A673 (cell line): Measurements from ENCODE around the gene GABRD.

Source experiments
- EZH2 ChIP-seq: fragments of 200-600 bp; sonication (generic); IDR thresholded peaks from 2 replicates; pipeline ENCODE4 v1.6.1; 2017; ENCODE audit warnings: borderline replicate concordance, low read depth, mild to moderate bottlenecking, mixed read lengths, antibody characterized with exemption, low read length; ENCODE audit not compliant: poor library complexity, severe bottlenecking
- TF ChIP-seq, protein P1 (sequence below): fragments of 300-800, 200-600 bp; sonication (generic); conservative IDR thresholded peaks from 2 replicates; pipeline ENCODE4 v1.5.1; 2017; ENCODE audit warnings: low read depth, mild to moderate bottlenecking, antibody characterized with exemption, low read length, moderate library complexity, mixed read lengths

- TF ChIP-seq, protein P1, sequence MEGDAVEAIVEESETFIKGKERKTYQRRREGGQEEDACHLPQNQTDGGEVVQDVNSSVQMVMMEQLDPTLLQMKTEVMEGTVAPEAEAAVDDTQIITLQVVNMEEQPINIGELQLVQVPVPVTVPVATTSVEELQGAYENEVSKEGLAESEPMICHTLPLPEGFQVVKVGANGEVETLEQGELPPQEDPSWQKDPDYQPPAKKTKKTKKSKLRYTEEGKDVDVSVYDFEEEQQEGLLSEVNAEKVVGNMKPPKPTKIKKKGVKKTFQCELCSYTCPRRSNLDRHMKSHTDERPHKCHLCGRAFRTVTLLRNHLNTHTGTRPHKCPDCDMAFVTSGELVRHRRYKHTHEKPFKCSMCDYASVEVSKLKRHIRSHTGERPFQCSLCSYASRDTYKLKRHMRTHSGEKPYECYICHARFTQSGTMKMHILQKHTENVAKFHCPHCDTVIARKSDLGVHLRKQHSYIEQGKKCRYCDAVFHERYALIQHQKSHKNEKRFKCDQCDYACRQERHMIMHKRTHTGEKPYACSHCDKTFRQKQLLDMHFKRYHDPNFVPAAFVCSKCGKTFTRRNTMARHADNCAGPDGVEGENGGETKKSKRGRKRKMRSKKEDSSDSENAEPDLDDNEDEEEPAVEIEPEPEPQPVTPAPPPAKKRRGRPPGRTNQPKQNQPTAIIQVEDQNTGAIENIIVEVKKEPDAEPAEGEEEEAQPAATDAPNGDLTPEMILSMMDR: no peak
- no peak for TF ChIP-seq EZH2
Observed at GRCh38 chr1:1969953-1970716, 49.0 kb upstream of the GABRD start.
